K562 (cell line): ENCODE data around the gene PITPNM1. TPM values are rescaled to one million over a fixed set of nuclear protein-coding genes. Genes with fewer than 3 reads are reported as not detected.

Experiments
- BHLHE40 ChIP-seq: IDR thresholded peaks from 2 replicates; pipeline ENCODE4 v1.6.1; 2011; ENCODE audit warnings: low read length, improper control_type of control experiment
- CREB1 ChIP-seq, 2 experiments: sonication (generic) in 1 of 2; formaldehyde crosslinking in 1 of 2; IDR thresholded peaks; 2 replicates each; pipeline versions ENCODE4 v1.6.1 to v1.8.0; 2012 to 2022; ENCODE audit warnings: inconsistent platforms in 1 of 2, mild to moderate bottlenecking in 1 of 2, missing genetic modification reagents in 1 of 2, moderate library complexity in 1 of 2
- EHMT2 ChIP-seq: fragments of 450-650 bp; IDR thresholded peaks from 2 replicates; pipeline ENCODE4 v1.6.1; 2018; ENCODE audit warnings: antibody characterized with exemption
- GTF2A2 ChIP-seq: IDR thresholded peaks from 2 replicates; pipeline ENCODE4 v1.6.1; 2016; ENCODE audit warnings: mild to moderate bottlenecking, missing genetic modification characterization, missing compliant biosample characterization
- HMG20A ChIP-seq: fragments of 450-650 bp; formaldehyde crosslinking; conservative IDR thresholded peaks from 2 replicates; pipeline ENCODE4 v1.4.0; 2020; ENCODE audit warnings: mild to moderate bottlenecking, mixed read lengths
- KLF16 ChIP-seq: IDR thresholded peaks from 2 replicates; pipeline ENCODE4 v1.6.1; 2016; ENCODE audit warnings: antibody characterized with exemption
- MYNN ChIP-seq, 2 experiments: sonication (generic); formaldehyde crosslinking in 1 of 2; IDR thresholded peaks; 2 replicates each; pipeline versions ENCODE4 v1.5.0 to v1.6.1; 2016 to 2020; ENCODE audit warnings: antibody characterized with exemption in 1 of 2, missing genetic modification reagents in 1 of 2
- NR2F6 ChIP-seq: fragments of 450-650 bp; formaldehyde crosslinking; IDR thresholded peaks from 2 replicates; pipeline ENCODE4 v1.4.0; 2020; ENCODE audit warnings: mild to moderate bottlenecking
- RBM34 ChIP-seq: fragments of 200-400 bp; formaldehyde crosslinking; IDR thresholded peaks from 2 replicates; pipeline ENCODE4 v1.6.1; 2018; ENCODE audit warnings: low read length, borderline replicate concordance; ENCODE audit not compliant: insufficient read depth
- SIX5 ChIP-seq, 2 experiments: IDR thresholded peaks; 2 replicates each; pipeline ENCODE4 v1.6.1; 2011; ENCODE audit warnings: low read length in 2 of 2, borderline replicate concordance in 1 of 2, low read depth in 1 of 2, mild to moderate bottlenecking in 1 of 2, moderate library complexity in 1 of 2; ENCODE audit not compliant: insufficient read depth in 1 of 2
- SMAD2 ChIP-seq: fragments of 150-350 bp; IDR thresholded peaks from 2 replicates; pipeline ENCODE4 v1.6.1; 2014; ENCODE audit warnings: low read depth, mild to moderate bottlenecking, low read length
- STAT5A ChIP-seq: IDR thresholded peaks from 2 replicates; pipeline ENCODE4 v1.6.1; 2012; ENCODE audit warnings: low read length, inconsistent platforms, borderline replicate concordance
- TEAD1 ChIP-seq, 2 experiments: fragments of 450-650 bp in 1 of 2; sonication (generic) in 1 of 2; formaldehyde crosslinking; IDR thresholded peaks; 2 replicates each; pipeline versions ENCODE4 v1.4.0 to v1.8.0; 2020 to 2022; ENCODE audit warnings: mild to moderate bottlenecking in 2 of 2, missing genetic modification reagents in 1 of 2
- ZNF584 ChIP-seq: fragments of 200-800 bp; sonication (Bioruptor generic); IDR thresholded peaks from 2 replicates; pipeline ENCODE4 v1.6.1; 2016; ENCODE audit warnings: low read depth, mild to moderate bottlenecking, missing genetic modification characterization, missing compliant biosample characterization
- ZSCAN29 ChIP-seq: fragments of 450-650 bp; IDR thresholded peaks from 2 replicates; pipeline ENCODE4 v1.6.1; 2017
- polyA plus RNA-seq, 8 experiments: library from polyadenylated mRNA; depleted of rRNA in 4 of 8; stranded (reverse) in 5 of 8; unstranded in 3 of 8; fragments of >200 nt; fragmentation: Nextera tagmentation in 2 of 8; fragmentation: Illumina TruSeq in 1 of 8; extraction: Ambion mirVana in 2 of 8; extraction: Trizol in 1 of 8; gene quantifications; 2 replicates each; pipeline versions ENCODE4 v1.2.1 to v1.2.3, GENCODE V29; 2011 to 2014; ENCODE audit warnings: inconsistent platforms in 1 of 8, missing spikeins in 1 of 8
- total RNA-seq, 7 experiments: library from RNA; depleted of rRNA in 6 of 7; stranded (reverse); fragments of >200 nt in 6 of 7; fragmentation: Illumina TruSeq in 2 of 7; extraction: Trizol in 2 of 7; gene quantifications; 2 replicates each; pipeline versions ENCODE4 v1.2.1 to v1.2.3, GENCODE V29; 2011 to 2021; ENCODE audit warnings: low replicate concordance in 1 of 7
- TF ChIP-seq, protein P1 (sequence below): fragments of 200-600 bp; sonication (generic); IDR thresholded peaks from one replicate; pipeline ENCODE4 v1.6.1; 2012; ENCODE audit warnings: mild to moderate bottlenecking, low read depth, low read length, inconsistent platforms

The PITPNM1 gene
- total and polyA plus RNA-seq, 9 of the 15 experiments (the other 6 are each of a cell fraction or from before 2014, with no cell fraction given) = 0.11 to 53.7 (median 16.0) TPM

- TF ChIP-seq STAT5A (no peak), HMG20A (no peak), MYNN (IDR thresholded peaks at IDR 0.05) (0 out of 2 replicates have a peak, but pooled peaks have one; percentile 51), MYNN (CRISPR knock-in tag; IDR thresholded peaks at IDR 0.05) (no peak), SIX5 (IDR thresholded peaks at IDR 0.05; ENCODE audit: borderline replicate concordance in 1 of 2, insufficient read depth in 1 of 2, low read depth in 1 of 2, low read length in 2 of 2) (no peak), EHMT2 (no peak), SMAD2 (no peak), ZSCAN29 (no peak), ZNF584 (CRISPR knock-in tag) (0 out of 2 replicates have a peak, but pooled peaks have one; percentile 25), CREB1 (IDR thresholded peaks at IDR 0.05) (no peak), CREB1 (CRISPR knock-in tag; IDR thresholded peaks at IDR 0.05) (no peak), NR2F6 (CRISPR knock-in tag) (no peak), GTF2A2 (tag) (no peak), KLF16 (no peak), RBM34 (no peak), TEAD1 (CRISPR knock-in tag; IDR thresholded peaks at IDR 0.05) (no peak), BHLHE40 (peak; percentile 63)
- TF ChIP-seq, protein P1, sequence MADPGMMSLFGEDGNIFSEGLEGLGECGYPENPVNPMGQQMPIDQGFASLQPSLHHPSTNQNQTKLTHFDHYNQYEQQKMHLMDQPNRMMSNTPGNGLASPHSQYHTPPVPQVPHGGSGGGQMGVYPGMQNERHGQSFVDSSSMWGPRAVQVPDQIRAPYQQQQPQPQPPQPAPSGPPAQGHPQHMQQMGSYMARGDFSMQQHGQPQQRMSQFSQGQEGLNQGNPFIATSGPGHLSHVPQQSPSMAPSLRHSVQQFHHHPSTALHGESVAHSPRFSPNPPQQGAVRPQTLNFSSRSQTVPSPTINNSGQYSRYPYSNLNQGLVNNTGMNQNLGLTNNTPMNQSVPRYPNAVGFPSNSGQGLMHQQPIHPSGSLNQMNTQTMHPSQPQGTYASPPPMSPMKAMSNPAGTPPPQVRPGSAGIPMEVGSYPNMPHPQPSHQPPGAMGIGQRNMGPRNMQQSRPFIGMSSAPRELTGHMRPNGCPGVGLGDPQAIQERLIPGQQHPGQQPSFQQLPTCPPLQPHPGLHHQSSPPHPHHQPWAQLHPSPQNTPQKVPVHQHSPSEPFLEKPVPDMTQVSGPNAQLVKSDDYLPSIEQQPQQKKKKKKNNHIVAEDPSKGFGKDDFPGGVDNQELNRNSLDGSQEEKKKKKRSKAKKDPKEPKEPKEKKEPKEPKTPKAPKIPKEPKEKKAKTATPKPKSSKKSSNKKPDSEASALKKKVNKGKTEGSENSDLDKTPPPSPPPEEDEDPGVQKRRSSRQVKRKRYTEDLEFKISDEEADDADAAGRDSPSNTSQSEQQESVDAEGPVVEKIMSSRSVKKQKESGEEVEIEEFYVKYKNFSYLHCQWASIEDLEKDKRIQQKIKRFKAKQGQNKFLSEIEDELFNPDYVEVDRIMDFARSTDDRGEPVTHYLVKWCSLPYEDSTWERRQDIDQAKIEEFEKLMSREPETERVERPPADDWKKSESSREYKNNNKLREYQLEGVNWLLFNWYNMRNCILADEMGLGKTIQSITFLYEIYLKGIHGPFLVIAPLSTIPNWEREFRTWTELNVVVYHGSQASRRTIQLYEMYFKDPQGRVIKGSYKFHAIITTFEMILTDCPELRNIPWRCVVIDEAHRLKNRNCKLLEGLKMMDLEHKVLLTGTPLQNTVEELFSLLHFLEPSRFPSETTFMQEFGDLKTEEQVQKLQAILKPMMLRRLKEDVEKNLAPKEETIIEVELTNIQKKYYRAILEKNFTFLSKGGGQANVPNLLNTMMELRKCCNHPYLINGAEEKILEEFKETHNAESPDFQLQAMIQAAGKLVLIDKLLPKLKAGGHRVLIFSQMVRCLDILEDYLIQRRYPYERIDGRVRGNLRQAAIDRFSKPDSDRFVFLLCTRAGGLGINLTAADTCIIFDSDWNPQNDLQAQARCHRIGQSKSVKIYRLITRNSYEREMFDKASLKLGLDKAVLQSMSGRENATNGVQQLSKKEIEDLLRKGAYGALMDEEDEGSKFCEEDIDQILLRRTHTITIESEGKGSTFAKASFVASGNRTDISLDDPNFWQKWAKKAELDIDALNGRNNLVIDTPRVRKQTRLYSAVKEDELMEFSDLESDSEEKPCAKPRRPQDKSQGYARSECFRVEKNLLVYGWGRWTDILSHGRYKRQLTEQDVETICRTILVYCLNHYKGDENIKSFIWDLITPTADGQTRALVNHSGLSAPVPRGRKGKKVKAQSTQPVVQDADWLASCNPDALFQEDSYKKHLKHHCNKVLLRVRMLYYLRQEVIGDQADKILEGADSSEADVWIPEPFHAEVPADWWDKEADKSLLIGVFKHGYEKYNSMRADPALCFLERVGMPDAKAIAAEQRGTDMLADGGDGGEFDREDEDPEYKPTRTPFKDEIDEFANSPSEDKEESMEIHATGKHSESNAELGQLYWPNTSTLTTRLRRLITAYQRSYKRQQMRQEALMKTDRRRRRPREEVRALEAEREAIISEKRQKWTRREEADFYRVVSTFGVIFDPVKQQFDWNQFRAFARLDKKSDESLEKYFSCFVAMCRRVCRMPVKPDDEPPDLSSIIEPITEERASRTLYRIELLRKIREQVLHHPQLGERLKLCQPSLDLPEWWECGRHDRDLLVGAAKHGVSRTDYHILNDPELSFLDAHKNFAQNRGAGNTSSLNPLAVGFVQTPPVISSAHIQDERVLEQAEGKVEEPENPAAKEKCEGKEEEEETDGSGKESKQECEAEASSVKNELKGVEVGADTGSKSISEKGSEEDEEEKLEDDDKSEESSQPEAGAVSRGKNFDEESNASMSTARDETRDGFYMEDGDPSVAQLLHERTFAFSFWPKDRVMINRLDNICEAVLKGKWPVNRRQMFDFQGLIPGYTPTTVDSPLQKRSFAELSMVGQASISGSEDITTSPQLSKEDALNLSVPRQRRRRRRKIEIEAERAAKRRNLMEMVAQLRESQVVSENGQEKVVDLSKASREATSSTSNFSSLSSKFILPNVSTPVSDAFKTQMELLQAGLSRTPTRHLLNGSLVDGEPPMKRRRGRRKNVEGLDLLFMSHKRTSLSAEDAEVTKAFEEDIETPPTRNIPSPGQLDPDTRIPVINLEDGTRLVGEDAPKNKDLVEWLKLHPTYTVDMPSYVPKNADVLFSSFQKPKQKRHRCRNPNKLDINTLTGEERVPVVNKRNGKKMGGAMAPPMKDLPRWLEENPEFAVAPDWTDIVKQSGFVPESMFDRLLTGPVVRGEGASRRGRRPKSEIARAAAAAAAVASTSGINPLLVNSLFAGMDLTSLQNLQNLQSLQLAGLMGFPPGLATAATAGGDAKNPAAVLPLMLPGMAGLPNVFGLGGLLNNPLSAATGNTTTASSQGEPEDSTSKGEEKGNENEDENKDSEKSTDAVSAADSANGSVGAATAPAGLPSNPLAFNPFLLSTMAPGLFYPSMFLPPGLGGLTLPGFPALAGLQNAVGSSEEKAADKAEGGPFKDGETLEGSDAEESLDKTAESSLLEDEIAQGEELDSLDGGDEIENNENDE = no peak
Measured at GRCh38 chr11:67464411-67465188, 40.6 kb downstream of the PITPNM1 start (continued).
